GM19239 (cell line): ENCODE data around the gene THOC7.

Experiments used
- DNase-seq: peaks from one replicate; pipeline ENCODE4 v3.0.0; 2011; ENCODE audit warnings: low spot score; ENCODE audit not compliant: insufficient read length
- FAIRE-seq: peaks from 2 replicates; lab custom pipeline; 2011; peaks lifted over from hg19 to GRCh38; lab: Jason Lieb, UNC

The THOC7 gene

DNA sequence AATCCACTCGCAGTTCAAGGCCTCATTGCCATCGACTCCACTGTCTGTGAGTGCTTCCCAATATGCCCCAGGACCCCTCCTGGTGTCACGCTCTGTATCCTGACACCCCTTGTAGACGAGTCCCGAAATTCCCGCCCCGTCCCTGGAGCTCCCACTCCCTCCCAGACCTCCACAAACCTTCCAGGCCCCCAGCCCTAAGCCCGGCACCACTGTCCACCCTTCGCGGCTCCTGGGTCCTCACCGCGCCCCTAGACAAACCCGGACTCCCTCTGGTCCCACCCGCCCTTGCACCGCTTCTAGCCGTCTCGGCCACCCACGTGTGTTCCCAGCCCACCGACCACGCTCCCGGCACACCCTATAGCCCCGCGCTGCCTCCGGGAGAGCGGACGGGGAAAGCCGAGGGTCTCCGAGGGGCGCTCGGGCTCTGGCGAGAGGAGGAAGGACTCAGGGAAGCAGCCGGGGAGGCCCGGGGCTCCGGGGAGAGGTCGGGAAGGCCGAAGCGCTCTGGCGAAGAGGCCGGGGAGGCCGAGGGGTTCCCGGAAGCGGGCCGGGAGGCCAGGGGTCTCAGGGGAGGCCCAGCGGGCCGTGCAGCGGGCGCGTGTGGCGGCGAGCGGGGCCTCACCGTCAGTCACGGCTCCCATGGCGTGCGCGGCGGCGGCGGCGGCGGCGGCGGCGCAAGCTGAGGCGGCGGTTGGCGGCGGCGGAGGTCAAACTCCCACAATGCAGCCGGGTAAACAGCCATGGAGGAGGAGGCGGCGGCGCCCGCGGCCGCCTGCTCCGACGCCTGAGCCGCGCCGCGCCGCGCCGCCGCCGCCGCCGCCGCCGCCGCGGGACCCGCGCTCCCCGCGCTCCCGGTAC lies at the start of gene THOC7, which contains the start of gene ATXN7:
THOC7 (minus strand) TSS at position 656 of the 858 bp plus-strand sequence; CDS start at position 641, 15 bp downstream.
ATXN7 (plus strand) TSS at position 718 of the 858 bp plus-strand sequence. CDS start 48,732 bp downstream, outside the sequence.
- DNase-seq (peak; percentile 67), FAIRE-seq (peak; percentile 44)

DNA sequence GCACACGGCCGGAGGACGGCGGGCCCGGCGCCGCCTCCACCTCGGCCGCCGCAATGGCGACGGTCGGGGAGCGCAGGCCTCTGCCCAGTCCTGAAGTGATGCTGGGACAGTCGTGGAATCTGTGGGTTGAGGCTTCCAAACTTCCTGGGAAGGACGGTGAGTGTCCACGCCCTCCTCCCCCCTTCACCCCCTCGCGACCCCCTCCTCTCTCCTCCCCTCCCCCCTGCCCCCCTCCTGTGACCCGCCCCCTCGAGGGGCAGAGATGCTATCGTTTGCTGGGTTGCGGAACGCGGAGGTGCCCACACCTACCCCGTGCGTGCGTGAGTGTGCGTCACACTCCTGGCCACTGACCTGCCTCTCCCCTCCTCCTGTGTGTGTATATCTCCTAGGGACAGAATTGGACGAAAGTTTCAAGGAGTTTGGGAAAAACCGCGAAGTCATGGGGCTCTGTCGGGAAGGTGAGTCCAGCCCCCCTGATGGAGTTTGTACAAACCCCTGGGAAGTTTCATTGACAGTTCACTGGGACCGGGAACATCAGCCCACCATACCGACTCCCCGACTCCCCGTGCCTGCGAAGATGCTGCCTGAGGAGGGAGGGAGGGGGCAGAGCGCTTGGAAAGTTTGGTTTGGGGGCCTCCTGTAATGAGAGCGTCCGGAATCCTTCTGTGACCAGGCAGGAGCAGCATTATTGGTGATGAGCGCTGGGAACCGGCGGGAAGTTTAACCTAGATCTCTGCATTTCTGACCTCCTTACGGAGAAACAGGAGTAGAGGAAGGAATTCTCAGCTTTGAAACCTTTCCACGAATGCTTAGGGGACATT lies 49.4 kb upstream of the THOC7 start:
- FAIRE-seq: no peak
- DNase-seq: peak; percentile 24

DNA sequence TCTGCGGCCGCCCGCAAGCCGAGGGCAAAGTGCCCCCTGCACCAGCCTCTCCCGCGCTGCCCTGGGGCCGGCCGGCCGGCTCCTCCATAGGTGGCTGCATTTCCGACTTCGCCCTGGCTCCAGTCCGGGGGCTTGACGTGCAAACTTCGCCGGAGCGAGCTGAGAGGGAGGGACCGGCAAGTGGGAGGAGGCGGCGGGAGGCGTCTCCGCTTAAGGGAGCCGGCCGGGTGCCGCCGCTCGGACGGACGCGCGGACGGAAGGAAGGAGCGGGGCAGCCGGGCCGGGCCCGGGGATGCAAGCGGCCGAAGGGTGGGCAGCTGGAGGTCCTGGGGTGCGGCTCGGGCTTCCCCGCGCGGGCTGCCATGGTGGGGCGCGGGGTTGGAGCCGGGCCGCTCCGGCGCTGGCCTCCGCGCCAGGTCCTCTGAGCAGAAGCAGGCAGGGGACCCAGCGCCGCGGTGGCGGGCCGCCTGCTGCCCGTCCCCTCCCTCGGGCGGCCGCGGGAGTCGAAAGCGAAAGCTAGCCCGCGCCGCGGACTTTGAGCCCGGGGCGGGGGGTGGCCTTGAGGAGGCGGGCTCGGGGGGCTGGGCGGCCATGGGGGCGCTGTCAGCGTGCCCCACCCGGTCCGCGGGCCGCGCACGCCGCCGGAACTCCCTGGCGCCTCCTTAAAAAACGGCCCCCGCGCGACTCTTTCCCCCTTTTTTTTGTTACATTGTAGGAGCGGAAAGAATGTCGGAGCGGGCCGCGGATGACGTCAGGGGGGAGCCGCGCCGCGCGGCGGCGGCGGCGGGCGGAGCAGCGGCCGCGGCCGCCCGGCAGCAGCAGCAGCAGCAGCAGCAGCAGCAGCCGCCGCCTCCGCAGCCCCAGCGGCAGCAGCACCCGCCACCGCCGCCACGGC lies 48.5 kb upstream of the THOC7 start, which contains the start of gene SCAANT1:
SCAANT1 (minus strand) TSS at position 511 of the 895 bp plus-strand sequence.
- peak; percentile 63 for FAIRE-seq
- DNase-seq: peak; percentile 79

DNA sequence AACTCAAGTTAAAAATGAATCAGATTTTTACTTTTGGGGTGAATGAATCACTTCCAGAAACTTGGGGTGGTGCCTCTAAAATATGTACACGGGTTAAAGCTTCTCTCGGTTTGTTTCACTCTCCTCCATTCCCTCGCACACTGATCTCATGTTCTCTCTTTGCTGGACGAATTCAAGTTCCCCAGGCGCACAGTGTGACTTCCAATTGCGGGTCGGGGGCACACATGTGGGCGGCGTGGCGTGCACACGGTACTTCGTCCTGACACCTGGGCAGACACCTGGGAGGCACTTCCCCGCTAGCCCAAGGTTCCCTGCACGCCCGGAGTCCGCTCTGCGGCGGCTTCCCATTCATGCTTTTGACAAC lies 47.9 kb upstream of the THOC7 start:
- FAIRE-seq: peak; percentile 83
- DNase-seq: no peak

DNA sequence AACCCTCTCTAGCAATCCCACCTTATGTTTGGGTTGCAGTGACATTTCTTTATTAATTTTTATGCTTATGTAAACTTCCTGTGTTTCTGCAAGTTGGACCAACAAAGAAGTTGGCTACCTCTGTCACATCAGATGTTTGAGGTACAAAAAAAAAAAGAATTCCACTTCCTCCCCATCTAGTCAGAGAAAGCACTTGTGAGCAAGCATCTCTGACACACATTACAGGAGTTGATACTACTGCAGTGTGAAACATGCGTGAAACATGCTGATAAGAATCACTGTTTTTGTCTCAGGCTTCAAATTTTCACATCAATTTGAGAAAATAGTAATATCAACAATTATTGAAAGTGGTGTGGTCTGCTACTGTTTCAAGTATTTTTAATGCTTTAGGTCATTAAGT lies 47.3 kb upstream of the THOC7 start:
- no peak for FAIRE-seq
- DNase-seq: no peak

DNA sequence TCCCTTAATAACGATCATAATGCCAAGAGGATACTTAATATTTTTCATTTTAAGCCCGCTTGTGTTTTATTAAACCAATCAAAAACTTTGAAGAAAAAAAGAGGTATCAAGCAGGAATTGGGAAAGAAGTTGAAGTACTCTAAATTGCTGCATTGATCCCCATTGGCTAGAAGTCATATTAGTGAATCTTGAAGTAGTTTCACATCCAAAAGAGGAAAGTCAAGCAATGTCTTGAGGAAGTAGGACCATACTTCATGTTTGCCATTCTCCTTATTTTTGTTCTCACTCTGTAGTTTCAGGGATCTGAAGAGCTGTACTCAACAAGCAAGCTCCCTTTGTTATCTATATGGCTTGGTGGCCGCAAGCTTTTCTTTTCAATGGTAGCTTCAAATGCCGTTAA lies 46.4 kb upstream of the THOC7 start:
- DNase-seq (no peak), FAIRE-seq (peak; percentile 58)

DNA sequence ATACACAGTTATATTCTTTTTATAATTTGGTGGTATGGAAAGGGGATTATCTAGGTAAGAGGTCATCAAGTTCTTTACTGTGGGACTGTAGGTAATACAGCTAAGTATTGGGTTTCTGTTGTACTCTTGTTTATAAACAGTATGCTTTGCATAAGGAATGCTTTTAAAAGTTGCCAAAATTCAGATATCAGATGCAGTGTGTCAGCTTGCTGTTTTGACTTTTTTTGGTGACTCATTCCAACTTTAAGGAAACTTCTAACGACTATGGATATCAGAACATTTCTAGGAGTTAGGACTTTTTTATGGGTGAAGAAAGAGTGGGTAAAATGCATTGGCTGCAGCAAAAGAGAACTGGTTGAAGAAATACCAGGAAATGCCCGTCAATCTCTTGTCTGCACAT lies 45.8 kb upstream of the THOC7 start:
- FAIRE-seq: no peak
- no peak for DNase-seq

DNA sequence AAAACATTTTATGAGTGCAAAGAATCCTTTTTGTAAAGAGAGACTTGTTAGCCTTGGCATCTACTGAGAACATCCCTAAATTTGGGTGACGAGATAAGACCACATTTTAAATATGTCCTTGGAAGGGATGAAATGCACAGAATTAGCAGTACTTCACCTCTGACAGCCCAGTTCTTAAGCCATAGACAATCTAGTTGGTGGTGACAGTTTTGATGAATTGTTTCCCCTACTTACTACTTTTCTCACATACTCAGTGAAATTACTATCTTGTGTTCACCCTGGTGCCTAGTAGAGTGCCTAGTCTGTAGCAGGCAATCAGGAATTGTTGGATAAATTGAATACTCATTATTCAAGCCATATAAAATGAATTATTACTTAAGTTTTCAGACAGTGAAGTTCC lies 45.2 kb upstream of the THOC7 start:
- DNase-seq (no peak), FAIRE-seq (no peak)

DNA sequence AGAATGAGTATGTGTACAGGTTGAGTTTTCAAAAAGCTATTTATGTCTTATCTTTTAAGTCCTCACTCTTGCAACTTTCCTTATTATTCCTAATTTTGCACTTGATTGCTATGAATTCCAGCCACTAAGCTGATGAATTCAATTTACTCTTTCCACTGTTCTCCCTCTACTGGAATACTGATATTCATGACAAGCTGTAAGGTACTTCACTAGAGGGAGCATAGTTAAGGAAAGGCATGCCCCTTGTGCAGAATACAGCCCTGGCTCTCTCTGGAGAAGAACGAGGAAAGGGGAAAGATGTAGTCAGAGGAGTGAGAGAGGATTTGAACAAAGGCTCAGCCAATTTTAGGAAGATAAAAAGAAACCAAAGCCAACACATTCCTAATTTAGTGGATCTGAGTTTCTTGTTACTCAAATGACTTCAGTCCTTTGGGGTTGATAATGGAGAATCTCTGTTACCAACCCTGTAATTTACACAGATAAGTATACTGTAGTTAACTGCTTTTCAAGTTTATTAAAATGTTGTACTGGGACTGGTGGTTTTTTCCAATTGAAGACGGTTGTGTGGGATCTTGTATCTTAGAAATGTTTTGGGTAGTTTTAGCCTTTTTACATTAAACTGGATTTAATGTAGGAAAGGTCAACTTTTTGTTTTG lies 44.6 kb upstream of the THOC7 start:
- FAIRE-seq (no peak), DNase-seq (no peak)

DNA sequence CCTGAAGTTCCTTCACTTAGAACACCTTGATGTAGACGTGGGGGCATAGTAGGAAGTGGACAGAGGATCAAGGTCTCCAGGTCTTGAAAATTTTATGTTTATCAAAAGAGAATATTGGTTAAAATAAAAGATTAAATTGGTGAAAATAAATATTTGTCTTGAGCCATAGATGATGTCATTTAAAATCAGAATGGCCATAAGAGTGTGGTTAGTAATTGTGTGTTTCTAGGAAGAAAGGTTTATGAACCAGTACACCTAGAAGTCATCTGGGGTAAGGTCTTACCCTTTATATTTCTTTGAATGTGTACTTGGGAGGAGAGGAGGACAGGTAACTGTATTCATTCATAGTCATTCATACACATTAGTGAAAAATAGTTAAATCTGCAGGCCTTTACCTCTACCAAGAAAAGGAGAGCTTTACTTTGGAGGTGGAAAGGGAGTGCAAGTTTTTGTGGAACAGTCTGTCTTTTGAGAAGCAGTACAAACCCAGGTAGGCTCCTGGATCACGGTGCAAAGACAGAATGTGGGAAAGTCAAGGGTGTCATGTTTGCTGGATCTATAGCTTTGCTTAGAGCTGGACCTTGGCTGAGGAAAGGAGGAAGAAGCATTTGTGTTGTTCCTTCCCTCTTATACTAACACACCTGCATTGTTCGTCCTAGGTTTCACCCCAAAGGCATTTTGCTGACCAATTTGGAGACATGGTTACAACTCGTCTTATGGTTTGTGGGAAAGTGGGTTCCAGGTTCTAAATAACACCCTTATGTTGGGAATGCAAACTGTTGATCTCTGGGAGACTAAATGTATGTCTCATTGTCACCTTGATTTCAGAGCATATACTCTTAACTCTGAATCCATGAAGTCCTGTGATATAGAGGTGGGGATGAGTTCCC lies 42.4 kb upstream of the THOC7 start:
- no peak for DNase-seq
- FAIRE-seq: no peak

DNA sequence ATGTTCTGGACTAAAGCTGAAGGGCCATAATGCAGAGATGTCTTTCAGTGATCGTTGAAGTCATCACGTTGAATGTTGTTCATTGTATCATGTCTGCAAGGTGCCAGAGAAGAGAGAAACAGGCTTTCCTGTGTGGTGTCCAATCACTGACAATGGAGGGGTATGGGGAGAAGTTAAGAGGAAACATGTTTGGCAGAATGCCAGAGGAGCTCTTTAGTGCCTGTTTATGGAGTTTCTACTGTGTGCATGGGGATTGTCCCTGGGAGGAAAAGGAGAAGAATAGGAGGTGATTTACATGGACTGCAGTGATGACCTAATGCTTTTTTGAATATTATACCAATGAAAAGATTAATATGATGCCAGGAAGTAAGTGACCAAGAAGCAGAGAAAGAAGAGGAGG lies 36.9 kb upstream of the THOC7 start:
- no peak for FAIRE-seq
- no peak for DNase-seq

DNA sequence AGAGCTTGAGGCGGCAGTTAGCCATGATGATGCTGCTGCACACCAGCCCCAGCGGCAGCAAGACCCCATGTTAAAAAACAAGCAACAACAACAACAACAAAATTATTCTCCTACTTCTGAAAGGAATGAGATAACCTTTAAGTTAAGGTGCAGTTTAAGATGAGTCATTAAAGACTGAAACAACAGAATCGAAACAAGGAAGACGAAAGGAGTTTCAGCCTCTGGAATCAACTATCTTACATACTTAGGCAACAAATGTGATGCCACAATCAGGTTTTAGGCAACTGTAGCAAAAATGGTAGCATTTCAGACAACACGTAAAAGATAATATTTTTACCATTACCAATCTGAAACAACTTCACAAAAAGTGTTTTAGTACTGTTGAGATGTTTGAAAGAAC lies 36.4 kb upstream of the THOC7 start:
- DNase-seq (no peak), FAIRE-seq (no peak)

DNA sequence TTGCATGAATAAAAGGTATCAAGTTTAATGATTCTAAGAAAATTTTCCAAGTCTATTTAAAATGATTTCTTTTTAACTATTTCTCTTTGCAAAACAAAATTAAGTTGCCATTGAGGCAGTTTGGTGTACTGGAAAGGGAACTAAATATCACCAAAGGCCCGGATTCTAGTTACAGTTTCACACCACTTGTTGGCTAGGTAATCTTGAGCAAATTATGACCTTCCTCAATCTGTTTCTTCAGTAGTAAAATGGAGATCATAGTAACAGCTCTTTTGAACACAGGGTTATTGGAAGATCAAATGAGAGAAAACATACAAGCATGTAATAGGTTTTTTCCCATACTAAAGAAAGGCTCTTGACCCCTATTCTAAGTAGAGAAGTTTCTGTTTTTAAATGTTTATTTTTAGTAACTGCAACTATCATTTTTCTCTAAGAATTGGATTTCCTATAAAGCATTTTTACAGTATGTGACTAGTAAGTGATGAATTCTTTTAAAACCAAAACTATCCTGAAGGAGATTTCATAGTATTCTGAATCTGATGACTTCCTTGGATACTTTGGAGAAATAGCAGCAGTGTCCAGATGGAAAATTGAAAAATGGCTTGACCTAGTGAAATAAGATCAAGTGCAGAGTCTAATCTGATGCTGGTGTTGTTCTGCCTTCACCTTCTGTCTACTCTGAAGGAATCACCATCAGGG lies 32.9 kb upstream of the THOC7 start:
- peak; percentile 58 for FAIRE-seq
- DNase-seq: peak; percentile 10

DNA sequence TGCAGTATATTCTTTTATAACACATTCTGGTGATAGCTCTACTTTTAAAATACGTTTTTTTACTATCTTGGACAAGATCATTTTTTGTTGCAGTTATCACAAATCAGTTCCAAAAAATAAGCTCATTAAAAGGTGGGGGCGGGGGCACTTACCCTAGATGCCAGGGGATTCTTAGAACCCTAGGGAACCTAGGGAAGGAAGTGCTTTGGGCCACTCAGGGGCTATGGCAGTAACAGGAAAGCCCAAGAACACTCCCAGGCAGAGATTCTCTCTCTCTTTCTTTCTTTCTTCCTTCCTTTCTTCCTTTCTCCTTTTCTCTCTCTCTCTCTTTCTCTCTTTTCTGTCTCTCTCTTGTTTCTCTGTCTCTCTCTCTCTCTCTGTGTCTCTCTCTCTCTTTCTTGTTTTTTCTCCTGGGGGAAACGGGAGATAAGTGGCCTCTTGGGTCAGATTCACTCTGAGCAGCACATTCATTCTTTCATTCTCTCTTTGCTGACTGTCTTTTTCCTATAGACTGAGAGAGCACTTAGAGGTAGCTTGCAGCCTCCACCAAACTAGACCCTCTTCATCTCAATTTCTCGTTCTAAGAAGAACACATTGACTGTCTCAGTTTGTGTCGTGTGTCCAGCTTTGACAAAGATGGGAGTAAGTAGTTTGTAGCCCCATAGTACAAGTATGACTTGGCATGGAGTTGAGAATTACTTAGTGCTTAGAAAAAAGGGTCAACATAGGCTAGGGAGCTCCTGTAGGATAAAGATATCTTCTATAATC lies 32.0 kb upstream of the THOC7 start:
- FAIRE-seq (no peak), DNase-seq (no peak)

DNA sequence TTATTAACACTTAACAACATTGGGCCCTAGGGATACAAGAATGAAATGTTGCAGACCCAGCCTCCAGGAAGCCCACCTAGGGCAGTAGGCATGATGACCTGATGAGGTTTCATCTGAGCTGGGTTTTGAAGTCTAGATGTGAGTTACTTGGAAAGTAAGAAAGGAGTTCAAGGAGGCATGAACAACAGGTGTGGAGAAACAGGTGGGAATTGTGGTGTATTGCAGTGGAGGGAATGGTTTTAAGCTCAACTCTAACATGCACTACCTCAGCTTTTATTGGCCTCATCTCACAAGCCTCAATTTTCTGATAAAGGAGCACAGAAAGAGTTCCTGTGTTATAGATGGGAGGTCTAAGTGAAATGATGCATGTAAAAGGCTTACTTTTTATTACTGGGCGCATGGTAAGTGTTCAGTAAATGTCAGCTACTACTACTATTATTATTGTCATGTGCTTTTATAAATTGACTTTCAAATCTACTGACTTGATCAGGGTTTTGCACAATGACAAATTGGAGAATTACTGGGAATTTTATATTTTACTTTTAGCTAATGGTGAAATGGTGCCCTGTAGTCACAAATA lies 29.3 kb upstream of the THOC7 start:
- FAIRE-seq: no peak
- no peak for DNase-seq

DNA sequence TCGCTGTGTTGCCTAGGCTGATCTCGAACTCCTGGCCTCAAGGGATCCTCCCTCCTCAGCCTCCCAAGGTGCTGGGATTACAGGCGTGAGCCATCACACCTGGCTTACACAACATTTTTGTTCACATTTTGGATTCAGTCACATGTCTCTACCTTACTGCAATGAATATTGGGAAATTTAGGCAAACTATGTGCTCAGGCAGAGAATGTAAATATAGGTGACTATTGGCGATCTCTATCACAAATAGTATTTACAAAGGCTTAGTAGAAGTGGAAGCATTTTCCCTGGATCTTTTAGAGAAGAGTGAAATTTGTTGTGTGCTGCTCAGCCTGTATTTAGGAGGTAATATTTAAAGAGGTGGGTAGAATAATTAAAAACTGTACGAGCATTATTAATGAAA lies 27.9 kb upstream of the THOC7 start:
- DNase-seq: no peak
- FAIRE-seq: no peak

DNA sequence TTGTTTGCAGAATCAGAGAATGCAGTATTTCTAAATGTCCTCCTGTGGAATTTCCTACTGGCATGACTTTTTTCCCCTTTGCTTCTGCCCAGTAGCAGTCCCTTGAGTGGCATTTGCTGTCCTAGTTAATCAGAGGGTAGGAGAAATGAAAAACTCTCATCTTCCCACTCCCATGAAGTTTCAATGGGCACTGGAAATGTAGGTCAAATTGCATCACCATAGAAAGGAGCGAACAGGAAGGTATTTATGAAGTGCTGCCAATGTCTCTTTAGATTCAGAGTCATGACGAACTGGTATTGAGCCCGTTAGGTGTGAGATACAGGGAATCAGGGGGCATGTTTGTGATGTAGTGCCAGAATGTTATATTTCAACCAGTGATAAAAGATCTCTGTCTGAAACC lies 23.3 kb upstream of the THOC7 start:
- DNase-seq: no peak

More for the DNA sequence above, 23.3 kb upstream of the THOC7 start:
- FAIRE-seq: no peak
